GM15510 (cell line): ENCODE results near the gene SNX19.

Experiments used
- POLR2A ChIP-seq: IDR thresholded peaks from 3 replicates; pipeline ENCODE4 v1.6.1; 2011; ENCODE audit warnings: borderline replicate concordance; ENCODE audit not compliant: insufficient read length; ENCODE audit errors: extremely low read depth

The SNX19 gene

DNA sequence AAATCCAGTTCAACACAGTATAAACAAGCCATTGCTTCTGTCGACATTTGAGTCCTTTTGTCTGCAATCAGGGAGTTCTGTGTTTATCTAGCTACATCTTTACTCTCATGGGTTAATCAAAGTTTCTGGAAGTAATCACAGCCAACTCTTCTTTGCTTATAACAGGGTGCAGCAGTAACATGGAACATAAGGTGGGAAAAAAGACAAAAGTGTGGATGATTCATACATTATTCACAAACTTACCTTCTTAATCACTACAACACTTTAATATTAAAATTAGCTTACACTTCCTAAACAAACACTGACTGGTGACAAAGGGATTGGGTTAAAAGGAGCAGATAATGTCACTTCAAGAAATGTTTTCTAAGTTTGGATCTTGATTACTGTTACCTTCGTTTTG lies 44.7 kb downstream of the SNX19 start:
- no peak for TF ChIP-seq POLR2A

DNA sequence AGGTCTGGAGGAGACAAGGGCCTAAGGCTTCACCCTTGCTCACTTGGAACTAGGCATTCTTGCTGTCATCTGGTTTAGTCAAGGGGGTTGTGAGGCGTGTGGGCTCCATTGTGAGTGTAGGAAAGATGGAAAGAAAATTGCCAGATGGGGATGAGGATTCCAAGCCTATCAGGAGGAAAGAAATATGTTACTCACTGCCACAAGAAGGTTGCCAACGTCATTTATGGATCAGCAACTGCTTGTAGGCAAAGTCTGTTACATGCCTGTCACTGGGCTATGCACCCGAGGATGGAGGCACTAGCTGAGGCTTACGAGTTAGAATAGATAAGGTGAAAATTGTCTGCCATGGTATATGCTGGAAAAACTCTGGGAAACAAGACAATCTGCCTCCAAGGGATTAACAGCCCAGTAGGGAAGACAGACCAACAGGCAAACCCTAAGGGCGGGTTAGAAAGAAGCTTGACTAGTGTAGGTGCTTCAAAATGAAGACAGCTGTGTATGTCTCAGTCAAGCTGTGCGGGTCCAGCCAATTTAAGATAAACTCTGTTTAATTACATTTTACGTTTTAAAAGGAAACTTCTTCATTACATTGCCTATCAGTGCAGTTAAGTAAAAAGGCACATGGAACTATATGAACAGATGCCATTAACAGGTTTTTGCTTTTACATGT lies 47.4 kb downstream of the SNX19 start:
- no peak for TF ChIP-seq POLR2A

DNA sequence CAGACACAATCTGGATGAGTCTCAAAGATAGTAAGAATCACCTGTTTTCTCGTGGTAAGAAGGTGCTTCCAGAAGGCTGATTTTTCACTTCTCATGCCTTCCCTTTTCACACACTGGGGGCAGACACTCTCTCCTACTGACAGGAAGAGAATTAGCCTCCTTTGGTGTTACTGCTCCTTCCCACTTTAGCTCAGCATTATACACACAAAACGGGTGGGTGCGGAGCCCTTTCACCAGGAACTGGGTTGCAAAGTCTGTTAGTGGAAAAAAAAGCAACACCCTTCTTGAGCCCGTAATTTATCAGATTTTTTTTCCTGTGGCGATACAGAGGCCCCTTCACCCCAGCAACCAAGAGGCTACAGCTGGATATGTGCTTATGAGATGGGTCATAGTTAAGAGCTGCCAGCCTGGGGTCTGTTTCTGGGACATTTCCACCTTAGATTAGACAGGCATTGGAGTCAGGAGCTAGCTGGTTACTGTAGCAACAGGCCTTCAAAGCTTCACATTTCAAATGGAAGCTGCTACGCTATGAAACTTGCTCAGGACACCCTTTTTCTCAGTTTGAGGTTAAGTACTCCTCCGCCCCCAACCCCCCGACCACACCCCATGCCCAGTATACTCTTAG lies 48.1 kb downstream of the SNX19 start:
- no peak for TF ChIP-seq POLR2A

DNA sequence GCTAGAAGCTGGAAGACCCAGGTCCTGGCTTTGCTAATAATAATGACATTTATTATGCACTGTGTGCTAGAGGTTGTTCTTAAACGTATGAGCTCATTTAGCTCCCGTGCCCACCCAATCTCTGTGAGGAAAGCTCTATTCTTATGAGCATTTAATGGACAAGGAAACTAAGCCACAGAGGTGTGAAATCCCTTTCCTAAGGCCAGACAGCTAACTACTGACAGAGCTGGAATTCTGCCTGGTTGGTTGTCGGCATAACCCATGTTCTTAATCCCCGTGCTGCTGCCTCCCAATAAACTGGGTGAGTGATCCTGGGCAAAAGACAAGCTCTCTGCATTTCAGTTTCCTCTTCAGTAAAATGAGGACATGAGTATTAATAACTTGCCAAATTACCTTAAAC lies 49.4 kb downstream of the SNX19 start:
- no peak for TF ChIP-seq POLR2A

DNA sequence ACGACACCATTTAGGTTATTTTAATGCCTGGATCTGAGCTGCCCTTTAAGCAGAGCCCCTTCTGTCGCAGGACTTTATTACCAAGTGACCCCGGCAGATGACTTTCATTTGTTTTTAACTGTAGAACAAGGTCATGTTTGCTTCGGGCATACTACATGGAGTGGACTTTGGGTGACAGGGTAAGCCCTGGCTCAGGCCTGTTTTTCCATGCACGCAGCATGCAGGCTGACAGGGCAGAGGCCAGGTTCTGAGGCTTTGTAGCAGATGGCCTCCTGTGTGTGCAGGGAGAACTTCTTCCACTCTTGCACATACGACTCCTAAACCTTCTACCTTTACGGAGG lies 50.5 kb downstream of the SNX19 start:
- TF ChIP-seq POLR2A = no peak

DNA sequence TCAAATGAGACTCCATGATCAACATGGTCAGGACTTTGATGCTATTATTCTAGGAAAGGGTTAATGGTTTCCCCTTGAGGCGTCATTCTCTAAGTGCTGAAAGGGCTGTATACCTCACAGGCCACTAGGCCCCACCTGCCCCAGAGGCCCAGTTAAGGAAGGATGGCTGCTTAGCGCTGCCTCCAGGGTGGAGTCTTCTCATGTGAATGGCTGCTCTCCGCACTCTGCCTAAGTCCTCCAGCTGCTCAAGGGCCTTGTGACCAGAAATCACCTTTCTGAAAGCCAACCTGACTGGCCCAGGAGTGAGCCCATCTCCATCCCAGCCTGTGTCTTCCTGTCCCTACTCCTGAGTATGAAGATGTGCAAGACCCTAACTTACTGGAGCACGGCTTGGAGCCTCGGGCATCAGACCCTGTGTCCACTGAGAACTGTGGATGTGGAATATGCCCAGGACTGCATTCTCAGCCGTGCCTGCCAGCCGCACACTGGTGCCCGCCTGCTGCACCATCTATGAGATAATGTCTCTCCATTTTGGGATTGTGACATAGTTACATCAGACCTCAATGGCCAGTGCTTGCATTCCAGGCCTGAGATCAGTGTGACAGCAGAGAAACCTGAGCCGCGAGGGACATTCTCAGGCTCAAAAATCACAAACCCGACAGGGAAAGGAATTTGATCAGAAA lies 51.0 kb downstream of the SNX19 start:
- no peak for TF ChIP-seq POLR2A

DNA sequence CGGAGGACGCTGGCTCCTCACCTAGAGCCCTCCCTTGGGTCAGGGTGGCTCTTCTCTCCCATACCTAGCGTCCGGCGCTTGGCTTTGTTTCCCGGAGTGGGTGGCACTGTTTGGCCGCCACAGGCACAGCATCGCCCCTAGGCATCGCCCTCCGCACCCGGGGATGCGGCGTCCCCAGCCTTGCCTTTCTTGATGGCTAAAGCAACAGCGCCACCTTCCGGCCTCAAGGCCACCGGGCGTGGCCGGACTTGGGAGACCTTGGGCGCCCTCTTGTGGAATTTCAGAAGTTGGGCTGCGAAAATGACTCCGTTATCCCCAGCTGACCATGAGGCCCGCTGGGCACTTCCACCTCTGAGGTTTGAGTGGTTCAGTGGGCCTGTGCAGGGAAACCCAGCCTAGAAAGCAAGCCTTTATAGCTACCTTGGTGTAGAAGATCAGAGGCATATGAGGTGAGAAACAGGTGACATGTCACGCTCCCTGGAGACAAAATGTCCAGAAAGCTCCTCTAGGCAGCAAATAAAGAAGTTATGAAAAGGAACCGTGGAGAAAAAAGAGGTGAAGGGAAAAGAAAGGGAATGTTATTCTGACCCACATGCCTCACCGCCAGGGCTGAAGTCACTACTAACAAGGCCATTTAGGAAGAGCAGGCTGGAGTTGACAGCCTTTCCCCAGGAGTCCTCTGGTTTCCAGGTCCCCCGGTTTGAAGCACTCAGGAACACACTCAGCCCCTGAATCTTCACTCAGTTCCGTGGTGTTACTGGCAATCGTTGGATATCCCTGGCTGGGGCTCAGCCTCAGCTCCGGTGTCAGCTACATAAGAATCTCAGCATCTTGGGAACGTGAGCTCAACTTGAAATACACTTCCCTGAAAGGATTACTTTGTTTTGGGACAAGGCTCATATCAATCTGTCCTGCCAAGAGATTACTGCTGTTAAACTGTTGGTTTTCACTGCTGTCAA lies 54.1 kb downstream of the SNX19 start:
- TF ChIP-seq POLR2A = no peak

DNA sequence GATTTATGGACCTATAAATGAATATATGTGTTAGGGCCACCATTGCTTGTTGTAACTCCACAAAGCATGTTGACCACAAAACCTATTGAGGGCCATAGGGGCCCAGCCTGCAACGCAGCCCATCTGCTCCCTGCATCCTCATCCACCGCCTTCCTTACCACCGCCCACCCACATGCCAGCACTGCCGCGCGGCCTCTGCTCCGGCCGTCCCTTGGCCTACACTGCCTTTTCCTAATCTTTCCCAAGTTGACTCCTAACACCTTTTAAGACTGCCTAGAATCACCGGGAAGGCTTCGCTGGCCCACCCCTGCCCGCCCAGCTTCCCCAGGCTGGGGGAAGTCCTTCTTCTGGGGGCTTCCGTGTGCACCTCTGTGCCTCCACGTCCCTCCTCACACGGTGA lies 55.0 kb downstream of the SNX19 start:
- no peak for TF ChIP-seq POLR2A

DNA sequence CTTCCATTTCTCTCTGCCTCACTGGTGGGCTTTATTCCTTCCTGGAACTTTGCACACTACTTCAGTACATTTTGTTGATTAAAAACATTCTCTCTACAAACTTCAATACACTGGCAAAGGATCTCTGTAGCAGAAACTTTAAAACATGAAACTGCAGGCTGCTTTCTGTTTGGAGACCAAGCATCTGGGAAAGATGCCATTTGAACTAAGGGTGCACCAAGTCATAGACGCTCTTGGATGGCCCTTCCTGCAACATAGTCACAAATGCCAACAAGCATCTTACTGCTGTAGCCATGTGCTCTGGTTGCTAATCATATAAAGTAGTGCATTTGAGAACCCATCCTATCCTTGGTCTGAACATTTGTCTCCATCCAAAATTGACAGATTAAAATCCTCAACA lies 56.4 kb downstream of the SNX19 start:
- TF ChIP-seq POLR2A = no peak

DNA sequence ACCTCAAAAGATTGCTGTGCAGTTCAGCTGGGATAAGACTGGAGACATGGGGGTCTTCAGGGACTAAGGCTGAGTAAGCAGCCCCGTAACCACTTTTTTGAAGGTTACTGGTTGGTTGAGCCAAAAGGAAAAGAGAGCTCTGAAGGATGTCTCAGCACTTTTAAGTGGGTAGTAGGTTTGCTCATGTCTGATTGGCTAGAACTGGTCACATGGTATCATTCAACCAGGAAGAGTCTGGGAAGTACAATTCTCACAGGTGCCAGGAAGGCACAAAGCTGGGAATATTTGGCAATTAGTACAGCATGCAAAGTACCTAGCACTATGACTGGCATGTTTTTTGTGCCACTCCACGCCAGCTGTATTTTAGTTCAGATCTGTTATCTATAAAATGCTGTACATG lies 58.1 kb downstream of the SNX19 start:
- no peak for TF ChIP-seq POLR2A

DNA sequence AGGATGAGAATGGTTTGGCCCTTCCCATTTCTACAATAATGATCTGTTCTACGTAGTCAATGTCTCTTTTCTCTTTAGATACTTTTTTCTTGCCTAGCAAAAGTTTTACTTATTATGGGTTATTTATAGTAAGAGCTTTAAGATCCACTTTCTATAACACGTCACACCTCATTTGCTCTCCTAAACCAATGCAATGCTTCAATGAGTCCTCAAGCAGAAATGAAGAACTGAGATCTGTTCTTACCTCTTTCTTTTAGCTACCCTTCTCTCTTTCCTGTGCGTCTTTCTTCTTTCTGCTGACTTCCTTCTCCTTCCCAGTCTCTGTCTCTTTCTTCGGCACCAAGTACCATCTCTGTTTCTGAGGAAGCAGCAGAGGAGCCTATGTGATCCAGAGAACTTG lies 61.8 kb downstream of the SNX19 start:
- no peak for TF ChIP-seq POLR2A

DNA sequence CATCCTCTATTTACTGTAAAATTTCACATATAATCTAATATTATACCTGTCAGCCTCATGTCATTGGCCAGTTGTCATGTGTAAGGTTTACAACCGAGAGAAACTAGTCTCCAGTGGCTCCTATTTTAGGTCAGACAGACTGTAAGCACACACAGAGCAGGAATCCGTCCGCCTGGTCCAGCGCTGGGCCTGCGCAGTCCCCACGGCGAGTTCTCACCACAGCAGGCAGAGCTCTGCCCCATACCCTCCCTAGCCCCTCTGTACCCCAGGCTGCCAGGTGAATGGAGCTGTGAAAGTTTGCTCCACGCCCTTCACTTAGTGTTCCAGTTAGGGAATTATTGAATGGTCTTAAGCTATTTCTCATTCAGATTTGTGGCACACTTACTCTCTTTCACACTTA lies 63.7 kb downstream of the SNX19 start:
- TF ChIP-seq POLR2A = no peak

DNA sequence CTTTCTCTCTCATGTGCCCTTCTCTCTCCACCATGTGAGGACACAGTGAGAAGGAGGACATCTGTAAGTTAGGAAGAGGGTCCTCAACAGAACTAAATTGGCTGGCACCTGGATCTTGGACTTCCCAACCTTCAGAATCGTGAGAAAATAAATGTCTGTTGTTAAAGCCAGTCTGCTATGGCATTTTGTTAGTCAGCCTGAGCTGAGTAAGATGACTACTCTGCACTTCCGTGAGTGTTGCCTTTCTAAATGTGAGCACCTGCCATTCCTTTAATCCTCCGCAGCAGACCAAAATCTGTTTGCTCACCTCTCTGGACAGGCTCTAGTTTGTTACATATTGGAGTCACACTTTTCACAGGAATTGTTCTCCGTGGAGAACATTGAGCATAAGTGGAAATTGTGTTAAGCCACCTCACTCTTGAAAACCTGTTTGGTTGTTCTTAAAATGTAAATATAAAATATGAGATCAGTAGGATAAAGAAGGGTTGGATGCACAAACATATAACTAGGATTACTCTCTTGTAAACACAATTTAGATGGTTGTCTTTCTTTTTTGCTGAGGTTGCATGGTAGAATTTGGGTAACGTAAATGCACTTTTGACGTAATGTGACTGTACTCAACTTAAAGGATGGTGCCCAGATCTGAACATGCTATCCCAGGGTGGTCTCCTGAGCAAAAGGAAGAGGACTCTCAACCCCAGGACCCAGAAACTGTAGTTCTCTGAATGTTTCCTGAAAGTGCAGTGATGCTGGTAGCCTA lies 65.9 kb downstream of the SNX19 start:
- no peak for TF ChIP-seq POLR2A

DNA sequence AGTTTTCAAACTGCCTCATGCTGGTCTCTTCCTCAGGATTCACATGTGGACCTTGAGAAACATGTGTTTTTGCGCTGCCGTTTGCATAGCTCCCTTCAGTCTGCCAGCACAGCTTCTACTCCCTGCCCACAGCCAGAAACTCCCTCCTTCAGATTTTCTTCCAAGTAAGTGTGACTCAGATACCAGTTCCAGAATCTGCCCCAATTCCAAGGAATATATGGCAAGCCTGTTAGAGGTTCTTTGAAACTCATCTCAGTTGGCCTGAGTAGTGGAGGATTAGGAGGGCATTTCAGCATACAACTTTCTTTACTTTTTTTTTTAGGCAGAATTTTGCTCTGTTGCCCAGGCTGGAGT lies 67.1 kb downstream of the SNX19 start:
- TF ChIP-seq POLR2A = no peak
